H1 (cell line): ENCODE results near the gene IRF8. TPM values are rescaled to one million over a fixed set of nuclear protein-coding genes. Genes with fewer than 3 reads are reported as not detected.
A peak's percentile ranks its signal among the peaks of the same experiment; 100 is the strongest.

ENCODE experiments used
- CTCF ChIA-PET: fragments of 300-600 bp; sonication (Branson Sonifier 250); formaldehyde crosslinking; loops from one replicate; lab custom pipeline; 2021; ENCODE audit not compliant: partially characterized antibody; lab: Charles Lee
- POLR2A ChIA-PET: fragments of 300-600 bp; sonication (Branson Sonifier 250); formaldehyde crosslinking; loops from one replicate; lab custom pipeline; 2021; ENCODE audit warnings: inconsistent platforms; ENCODE audit not compliant: partially characterized antibody; lab: Charles Lee
- DNase-seq, 2 experiments: peaks; one replicate each; pipeline versions ENCODE4 v3.0.0 to v3.0.0-alpha.2; 2010 to 2022; ENCODE audit warnings: low spot score in 2 of 2, low read depth in 1 of 2, mixed read lengths in 1 of 2
- FAIRE-seq: peaks from 2 replicates; lab custom pipeline; 2011; peaks lifted over from hg19 to GRCh38; lab: Jason Lieb, UNC
- H2AFZ ChIP-seq: 2 replicates; pipeline ENCODE4 v1.8.1; 2012; ENCODE audit warnings: low read length, inconsistent platforms
- H2AK5ac ChIP-seq: 2 replicates; pipeline ENCODE4 v1.6.1; 2013; ENCODE audit warnings: low read depth, low read length
- H2BK120ac ChIP-seq: replicated peaks from 2 replicates; pipeline ENCODE3; 2013; ENCODE audit warnings: low read depth, low read length, inconsistent platforms
- H2BK12ac ChIP-seq: 2 replicates; pipeline ENCODE4 v1.6.1; 2013; ENCODE audit warnings: low read depth, low read length
- H2BK15ac ChIP-seq: 2 replicates; pipeline ENCODE4 v1.6.1; 2013; ENCODE audit warnings: low read length
- H2BK20ac ChIP-seq: 2 replicates; pipeline ENCODE4 v1.6.1; 2013; ENCODE audit warnings: low read length
- H2BK5ac ChIP-seq: 2 replicates; pipeline ENCODE4 v1.6.1; 2013; ENCODE audit warnings: low read depth, low read length
- H3K14ac ChIP-seq: 2 replicates; pipeline ENCODE4 v1.6.1; 2013; ENCODE audit warnings: inconsistent platforms; ENCODE audit not compliant: insufficient read length
- H3K18ac ChIP-seq: 2 replicates; pipeline ENCODE4 v1.6.1; 2013; ENCODE audit warnings: low read length; ENCODE audit errors: extremely low read depth
- H3K23ac ChIP-seq: 2 replicates; pipeline ENCODE4 v1.6.1; 2013; ENCODE audit warnings: inconsistent platforms; ENCODE audit not compliant: insufficient read length
- H3K23me2 ChIP-seq: 2 replicates; pipeline ENCODE4 v1.6.1; 2013; ENCODE audit warnings: low read depth, low read length
- H3K27ac ChIP-seq: 2 replicates; pipeline ENCODE4 v1.6.1; 2011; ENCODE audit warnings: low read depth, low read length, inconsistent platforms
- H3K27me3 ChIP-seq, 4 experiments: replicated peaks in 1 of 4; 1 replicate in 1 of 4; 2 replicates in 3 of 4; pipeline versions ENCODE4 v1.6.1 to v1.8.1; 2011 to 2013; ENCODE audit warnings: low read length in 3 of 4, mild to moderate bottlenecking in 3 of 4, inconsistent platforms in 2 of 4, mixed read lengths in 2 of 4, moderate library complexity in 1 of 4; ENCODE audit not compliant: control insufficient read depth in 3 of 4, insufficient read depth in 3 of 4; ENCODE audit errors: extremely low read depth in 1 of 4
- H3K36me3 ChIP-seq, 4 experiments: 2 replicates each; pipeline versions ENCODE4 v1.6.1 to v1.8.1; 2011 to 2013; ENCODE audit warnings: mild to moderate bottlenecking in 4 of 4, low read length in 3 of 4, moderate library complexity in 2 of 4, control low read depth in 1 of 4, inconsistent platforms in 1 of 4; ENCODE audit not compliant: insufficient read depth in 4 of 4, control insufficient read depth in 2 of 4
- H3K4ac ChIP-seq: replicated peaks from 2 replicates; pipeline ENCODE3; 2013; ENCODE audit warnings: low read length, low read depth, mixed read lengths, inconsistent platforms; ENCODE audit not compliant: insufficient read length
- H3K4me1 ChIP-seq, 4 experiments: replicated peaks in 1 of 4; 1 replicate in 1 of 4; 2 replicates in 3 of 4; pipeline versions ENCODE4 v1.6.1 to v1.8.1; 2011 to 2013; ENCODE audit warnings: low read length in 3 of 4, inconsistent platforms in 2 of 4, mixed read lengths in 1 of 4; ENCODE audit not compliant: insufficient read depth in 4 of 4, control insufficient read depth in 3 of 4
- H3K4me2 ChIP-seq, 2 experiments: 2 replicates each; pipeline versions ENCODE4 v1.6.1 to v1.8.1; 2011 to 2013; ENCODE audit warnings: low read depth in 2 of 2, low read length in 2 of 2, control low read depth in 1 of 2, inconsistent platforms in 1 of 2, mild to moderate bottlenecking in 1 of 2; ENCODE audit not compliant: insufficient read depth in 1 of 2
- H3K4me3 ChIP-seq, 4 experiments: fragments of 200-600, 300-600 bp in 1 of 4; sonication (generic), shearing (Covaris generic), sonication (Bioruptor Twin) in 1 of 4; 2 replicates each; pipeline versions ENCODE4 v1.5.1 to v1.8.1; 2011 to 2016; ENCODE audit warnings: low read length in 4 of 4, low read depth in 3 of 4, control low read depth in 2 of 4, inconsistent platforms in 2 of 4, mild to moderate bottlenecking in 2 of 4, mixed read lengths in 1 of 4, moderate library complexity in 1 of 4; ENCODE audit not compliant: insufficient read depth in 2 of 4; ENCODE audit errors: extremely low read depth in 1 of 4
- H3K56ac ChIP-seq: replicated peaks from 2 replicates; pipeline ENCODE3; 2013; ENCODE audit warnings: low read depth, mild to moderate bottlenecking, mixed read lengths, low read length, inconsistent platforms; ENCODE audit not compliant: insufficient read length
- H3K79me1 ChIP-seq: 2 replicates; pipeline ENCODE4 v1.6.1; 2013; ENCODE audit warnings: low read depth, low read length, control low read depth
- H3K79me2 ChIP-seq, 2 experiments: 2 replicates each; pipeline versions ENCODE4 v1.6.1 to v1.8.1; 2012 to 2013; ENCODE audit warnings: low read length in 2 of 2, mild to moderate bottlenecking in 2 of 2, inconsistent platforms in 1 of 2; ENCODE audit not compliant: insufficient read depth in 2 of 2, control insufficient read depth in 1 of 2
- H3K9ac ChIP-seq, 4 experiments: replicated peaks in 1 of 4; 1 replicate in 1 of 4; 2 replicates in 3 of 4; pipeline versions ENCODE4 v1.6.1 to v1.8.1; 2011 to 2013; ENCODE audit warnings: low read depth in 3 of 4, low read length in 3 of 4, control low read depth in 2 of 4, mild to moderate bottlenecking in 2 of 4, moderate library complexity in 2 of 4, inconsistent platforms in 1 of 4; ENCODE audit errors: extremely low read depth in 1 of 4
- H3K9me3 ChIP-seq, 2 experiments: 2 replicates each; pipeline versions ENCODE4 v1.6.1 to v1.8.1; 2012 to 2013; ENCODE audit warnings: mild to moderate bottlenecking in 2 of 2, moderate library complexity in 2 of 2, control low read depth in 1 of 2, inconsistent platforms in 1 of 2, low read depth in 1 of 2, low read length in 1 of 2, mixed read lengths in 1 of 2; ENCODE audit not compliant: insufficient read depth in 2 of 2
- H4K20me1 ChIP-seq, 2 experiments: replicated peaks in 1 of 2; 2 replicates each; pipeline versions ENCODE3 to v1.8.1; 2011 to 2013; ENCODE audit warnings: inconsistent platforms in 2 of 2, low read length in 2 of 2, mild to moderate bottlenecking in 1 of 2; ENCODE audit not compliant: insufficient read depth in 2 of 2, control insufficient read depth in 1 of 2
- H4K5ac ChIP-seq: 2 replicates; pipeline ENCODE4 v1.6.1; 2013; ENCODE audit warnings: low read length, low read depth, mixed read lengths, inconsistent platforms; ENCODE audit not compliant: insufficient read length
- H4K8ac ChIP-seq: 2 replicates; pipeline ENCODE4 v1.8.0; 2013; ENCODE audit warnings: mild to moderate bottlenecking, moderate library complexity, low read length, inconsistent platforms; ENCODE audit not compliant: insufficient read depth; ENCODE audit errors: extremely low read depth
- H4K91ac ChIP-seq: replicated peaks from 2 replicates; pipeline ENCODE3; 2013; ENCODE audit warnings: low read length, mixed read lengths, inconsistent platforms; ENCODE audit not compliant: insufficient read length
- BACH1 ChIP-seq: IDR thresholded peaks from 2 replicates; pipeline ENCODE4 v1.6.1; 2012; ENCODE audit warnings: low read length, improper control_type of control experiment
- CBX8 ChIP-seq: fragments of 300-800, 300-1000 bp; sonication (generic); IDR thresholded peaks from 2 replicates; pipeline ENCODE4 v1.7.1; 2016; ENCODE audit warnings: low read depth, low read length, borderline replicate concordance
- EGR1 ChIP-seq: IDR thresholded peaks from 2 replicates; pipeline ENCODE4 v1.6.1; 2011; ENCODE audit warnings: low read depth, low read length, borderline replicate concordance
- GTF2F1 ChIP-seq: IDR thresholded peaks from 2 replicates; pipeline ENCODE4 v1.6.1; 2012; ENCODE audit warnings: low read depth, low read length, improper control_type of control experiment, borderline replicate concordance
- WGBS, 2 experiments: shearing (Covaris generic) in 1 of 2; methylation state at CpG; one replicate each; pipeline versions ENCODE4 v1.1.6 to v1.1.7; 2013 to 2015; ENCODE audit warnings: low lambda C conversion rate in 2 of 2, mixed read lengths in 2 of 2, inconsistent platforms in 1 of 2, low coverage in 1 of 2, missing lambda C conversion rate in 1 of 2; ENCODE audit not compliant: insufficient replicate concordance in 2 of 2, insufficient coverage in 1 of 2, insufficient read length in 1 of 2; ENCODE audit errors: extremely low coverage in 1 of 2, missing lambda C conversion rate in 1 of 2; 5-methylcytosine and 5-hydroxymethylcytosine counted together
- polyA plus RNA-seq, 7 experiments: library from polyadenylated mRNA; depleted of rRNA in 3 of 7; stranded (reverse) in 5 of 7; unstranded in 2 of 7; fragments of >200 nt in 5 of 7; fragments of 200-250 nt in 2 of 7; gene quantifications; 1 replicate in 5 of 7; 2 replicates in 1 of 7; 4 replicates in 1 of 7; pipeline versions ENCODE4 v1.2.1 to v1.2.3, GENCODE V29; 2011 to 2013; ENCODE audit warnings: missing spikeins in 2 of 7, mixed read lengths in 2 of 7
- total RNA-seq: library from RNA; stranded (reverse); fragmentation: NEBNext Ultra II Directional; extraction: Animal tissue kit (Norgen Biotek cat#: 25700); gene quantifications from 2 replicates; pipeline ENCODE4 v1.2.1, GENCODE V29; 2021

IRF8 gene
- total and polyA plus RNA-seq, 2 of the 8 experiments (the other 6 are each of a cell fraction or from before 2014, with no cell fraction given) = 0.35 to 2.0 TPM

GRCh38 chr16:85950136-85950918, 51.4 kb downstream of the IRF8 start:
- H3K9ac ChIP-seq = no peak overlapping the region
- no peak overlapping the region for H3K56ac ChIP-seq
- H3K14ac ChIP-seq = no peak overlapping the region
- H2BK120ac ChIP-seq = no peak overlapping the region
- no peak overlapping the region for H3K4ac ChIP-seq
- no peak overlapping the region for H2BK15ac ChIP-seq
- no peak for DNase-seq
- H3K23me2 ChIP-seq = no peaks in the 10 kb centered on the region
- H3K36me3 ChIP-seq = no peaks in the 10 kb centered on the region
- H2BK12ac ChIP-seq = no peak overlapping the region
- H3K79me1 ChIP-seq = no peaks in the 10 kb centered on the region
- H3K27me3 ChIP-seq = no peaks in the 10 kb centered on the region; a peak in 1 of 7 replicates
- no peak overlapping the region for H3K27ac ChIP-seq
- H3K23ac ChIP-seq = no peak overlapping the region
- no peaks in the 10 kb centered on the region for H3K4me1 ChIP-seq
- TF ChIP-seq EGR1 (no peak), GTF2F1 (no peak), CBX8 (no peak), BACH1 (no peak)
- TF ChIP-seq, all 59 proteins: peak for 0
- H2AFZ ChIP-seq = peak overlapping the region; percentile 30; the same call in 1 of the 2 replicates
- no peaks in the 10 kb centered on the region for H3K79me2 ChIP-seq
- no peak overlapping the region for H2BK20ac ChIP-seq
- no peak overlapping the region for H4K91ac ChIP-seq
- H4K20me1 ChIP-seq = no peaks in the 10 kb centered on the region
- H2BK5ac ChIP-seq = no peak overlapping the region
- H3K4me2 ChIP-seq = no peak overlapping the region
- CTCF ChIA-PET = interaction anchor here (1.0 to 1.7 kb wide), 4 partner anchors 10 to 129 kb away, joined by 3 to 8 read pairs (median 3); no protein-coding TSS in a partner anchor
- H3K4me3 ChIP-seq = no peak overlapping the region
- POLR2A ChIA-PET = interaction anchor here (1.0 kb wide), 1 partner anchor 11 kb away, joined by 3 read pairs; no protein-coding TSS in a partner anchor
- 90% methylated on average over 14 of the region's 14 CpGs; no CpG with 5 or more reads in 1 of the 2 experiments for WGBS, 2 experiments
- no peaks in the 10 kb centered on the region for H3K9me3 ChIP-seq
- H3K18ac ChIP-seq = no peak overlapping the region
- no peak overlapping the region for H4K5ac ChIP-seq
- H4K8ac ChIP-seq = no peak overlapping the region
- FAIRE-seq = no peak
- no peak overlapping the region for H2AK5ac ChIP-seq
